NCI-H2107 treated with DMSO at 0.1 percent for 48 hours (cell line): ENCODE results near the gene METTL21A.
"Not testable (repeated sequence)": the region's sequence is repeated elsewhere in the genome, so short reads cannot be mapped to it uniquely, and the experiment has no call there.

Experiments used
- DNase-seq: peaks from one replicate; lab custom pipeline; 2025; ENCODE audit not compliant: unreplicated experiment; lab: John Stamatoyannopoulos, UW

METTL21A gene

DNA sequence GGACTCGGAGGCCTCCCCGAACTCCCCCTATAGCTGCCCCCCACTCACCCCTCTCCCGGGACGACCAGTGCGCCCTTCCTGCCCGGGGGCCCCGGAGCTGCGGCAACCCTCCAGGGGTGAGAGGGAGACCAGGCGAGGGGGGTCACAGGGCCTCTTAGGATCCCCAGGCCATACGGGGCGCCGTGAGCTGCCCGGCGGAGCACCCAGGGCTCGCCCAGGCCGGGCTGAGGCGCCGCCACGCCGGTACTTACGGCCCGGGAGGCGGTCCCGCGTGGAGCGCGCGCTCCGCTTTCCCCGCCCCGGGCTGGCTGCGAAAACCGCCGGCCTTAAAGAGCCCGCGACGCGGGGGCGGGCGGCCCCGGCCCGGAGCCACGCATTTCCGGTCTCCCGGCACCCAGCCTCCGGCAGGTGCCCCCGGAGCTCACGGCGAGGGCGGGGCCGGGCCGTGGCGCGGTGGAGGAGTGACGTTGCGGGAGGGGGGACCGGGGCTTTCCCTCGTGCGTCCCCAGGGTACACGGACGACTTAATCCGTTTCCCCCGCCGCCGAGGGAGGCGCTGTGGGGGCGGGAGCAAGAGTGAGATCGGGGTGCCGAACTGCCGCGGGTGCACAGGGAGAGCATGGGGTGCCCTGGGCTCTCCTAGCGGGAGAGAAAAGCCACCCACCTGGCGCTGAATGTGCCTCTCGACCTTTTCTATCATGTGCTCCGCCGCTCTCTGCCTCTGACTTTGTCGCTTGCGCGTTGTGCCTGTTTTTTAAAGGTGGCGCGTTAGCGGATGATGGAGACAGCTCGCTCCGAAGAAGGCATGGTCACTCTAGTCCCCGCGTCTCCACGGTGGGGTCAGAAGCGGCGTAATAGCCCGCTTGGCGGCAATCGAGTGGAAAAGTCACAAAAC is at the start of gene METTL21A:
METTL21A (minus strand) TSS at position 381 of the 894 bp plus-strand sequence. CDS start 1,019 bp downstream, outside the sequence.
- peak; percentile 82 for DNase-seq

DNA sequence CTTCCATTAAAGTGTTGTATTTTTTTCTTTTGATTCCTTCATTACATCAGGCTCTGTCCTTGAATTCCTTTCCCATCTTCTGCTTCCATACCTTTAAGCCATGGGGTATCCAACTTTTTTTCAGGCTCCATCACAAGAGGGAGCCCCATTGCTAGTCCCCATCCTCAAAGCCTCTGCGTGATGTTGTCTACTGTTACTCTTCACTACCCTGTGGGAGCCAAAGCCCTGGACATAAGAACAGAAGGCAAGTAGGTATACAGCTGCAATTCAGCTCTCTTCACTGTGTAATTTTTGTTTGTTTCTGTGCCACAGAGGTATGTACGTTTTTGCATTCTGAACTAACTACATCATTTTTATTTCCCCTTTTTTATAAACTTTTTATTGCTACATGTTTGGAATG is 49.6 kb upstream of the METTL21A start:
- no peak for DNase-seq

DNA sequence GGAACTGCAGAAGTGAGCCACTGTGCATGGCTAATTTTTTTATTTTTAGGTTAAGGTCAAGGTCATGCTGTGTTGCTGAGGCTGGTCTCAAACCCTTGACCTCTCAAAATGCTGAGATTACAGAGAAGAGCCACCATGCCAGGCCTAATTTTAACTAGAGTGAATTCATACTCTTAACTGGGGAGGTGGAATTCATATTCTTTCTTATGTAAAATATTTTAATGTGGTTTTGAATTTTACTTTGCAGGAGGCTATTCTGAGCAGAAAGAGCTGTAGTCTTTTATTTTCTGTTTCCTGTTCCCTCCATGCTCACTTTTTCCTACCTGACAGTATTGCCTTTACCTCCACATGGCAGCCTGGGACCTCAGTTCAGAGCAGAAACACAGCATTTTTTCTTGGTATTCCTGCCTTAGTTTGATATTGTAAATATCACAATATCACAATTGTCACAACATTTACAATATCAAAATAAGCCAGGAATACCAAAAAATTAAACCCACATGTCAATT is 49.1 kb upstream of the METTL21A start:
- DNase-seq, result no peak

DNA sequence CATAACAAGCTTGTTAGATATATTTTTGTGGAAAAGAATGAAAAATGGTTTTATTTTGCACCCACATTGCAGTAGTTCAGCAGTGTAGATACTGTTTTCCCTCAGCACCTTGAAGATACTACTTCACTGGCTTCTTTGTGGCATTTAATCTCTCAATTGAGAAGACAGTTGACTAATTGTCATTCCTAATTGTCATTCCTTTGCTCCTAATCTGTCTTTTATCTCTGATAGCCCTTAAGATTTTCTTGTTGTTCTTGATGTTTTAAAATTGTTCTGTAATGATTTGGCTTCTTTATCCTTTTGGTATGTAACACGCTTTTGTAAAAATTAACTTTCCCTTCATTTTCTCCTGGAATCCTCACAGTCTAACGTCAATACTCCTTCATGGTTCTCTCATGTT is 48.2 kb upstream of the METTL21A start:
- no peak for DNase-seq

DNA sequence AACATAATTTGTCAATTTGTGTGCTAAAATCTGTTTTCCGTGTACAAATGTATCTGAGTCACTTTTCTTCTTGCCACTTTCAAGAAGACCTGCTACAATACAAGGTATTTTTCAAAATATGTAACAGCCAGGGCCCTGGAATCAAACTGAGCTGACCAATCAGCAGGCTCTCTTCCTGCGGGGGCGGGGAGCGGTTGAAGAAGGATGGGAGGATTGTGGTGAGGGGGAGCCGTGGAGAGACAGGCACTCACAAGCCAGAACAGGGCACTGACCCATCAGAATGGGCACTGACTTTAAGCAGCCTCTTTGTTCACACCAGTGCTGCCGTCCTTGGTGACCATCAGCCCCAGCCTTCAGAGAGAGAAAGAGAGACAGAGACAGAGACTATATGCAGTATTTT is 45.7 kb upstream of the METTL21A start:
- DNase-seq, result no peak

DNA sequence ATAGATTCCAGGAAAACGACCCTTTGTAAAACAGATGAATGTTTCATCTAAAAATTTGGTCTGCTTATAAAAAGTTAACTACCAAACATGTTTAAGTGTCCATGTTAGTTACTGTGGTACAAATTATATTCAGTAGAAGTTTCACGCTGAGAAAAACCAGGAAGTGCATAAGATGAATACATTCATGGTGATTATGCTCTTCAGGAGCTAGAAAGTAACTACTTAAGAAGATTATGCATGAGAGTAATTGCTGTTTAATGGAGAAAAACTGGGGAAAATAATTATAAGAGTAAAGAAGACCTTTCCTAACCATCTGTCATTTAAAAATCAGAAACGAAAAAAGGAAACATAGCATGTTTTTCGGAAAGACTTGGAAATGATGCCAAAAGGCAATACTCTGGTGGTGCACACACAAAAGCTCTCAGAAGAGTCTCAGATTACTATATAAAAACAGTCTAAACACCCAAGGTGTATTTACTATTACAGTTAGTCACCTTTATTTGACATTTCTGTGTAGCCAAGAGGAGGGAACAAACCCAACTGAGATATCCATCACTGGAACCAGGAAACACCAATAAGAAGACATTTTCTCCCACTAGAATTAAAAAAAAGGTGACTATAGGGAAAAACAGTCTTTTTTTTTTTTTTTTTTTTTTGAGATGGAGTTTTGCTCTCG is 38.8 kb upstream of the METTL21A start:
- peak; percentile 95 for DNase-seq

DNA sequence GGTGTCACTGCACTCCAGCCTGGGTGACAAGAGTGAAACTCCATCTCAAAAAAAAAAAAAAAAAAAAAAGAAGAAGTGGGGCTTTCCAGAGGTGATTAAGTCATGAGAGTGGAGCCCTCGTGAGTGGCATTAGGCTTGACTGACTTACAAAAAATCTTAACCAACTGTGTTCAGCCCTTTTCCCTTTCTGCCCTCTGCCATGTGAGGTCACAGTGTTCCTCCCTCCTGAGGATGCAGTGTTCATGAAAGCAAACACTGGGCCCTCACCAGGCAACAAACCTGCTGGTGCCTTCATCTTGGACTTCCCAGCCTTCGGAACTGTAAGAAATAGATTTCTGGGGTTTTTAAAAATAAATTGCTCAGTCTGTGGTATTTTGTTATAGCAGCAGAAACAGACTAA is 37.0 kb upstream of the METTL21A start:
- DNase-seq, result no peak

DNA sequence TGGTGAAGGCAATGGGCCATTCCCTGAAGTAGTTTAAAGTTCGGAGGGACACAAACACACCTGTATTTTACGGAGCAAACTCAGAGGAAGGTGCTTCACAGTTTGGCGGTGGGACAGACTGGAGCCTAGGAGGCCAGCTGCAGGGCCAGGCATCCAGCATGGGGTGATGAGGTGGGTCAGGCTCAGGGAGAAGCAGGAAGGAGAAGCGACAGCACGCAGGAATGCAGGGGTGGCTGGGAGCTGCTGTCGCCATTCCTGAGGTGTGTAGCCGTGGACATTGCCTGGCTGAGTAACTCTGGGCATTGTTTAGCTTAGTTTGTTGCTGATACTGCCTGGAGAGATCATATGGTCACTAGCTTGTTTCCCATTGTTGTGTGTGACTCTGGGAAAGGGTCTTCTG is 35.8 kb upstream of the METTL21A start:
- DNase-seq, result no peak

DNA sequence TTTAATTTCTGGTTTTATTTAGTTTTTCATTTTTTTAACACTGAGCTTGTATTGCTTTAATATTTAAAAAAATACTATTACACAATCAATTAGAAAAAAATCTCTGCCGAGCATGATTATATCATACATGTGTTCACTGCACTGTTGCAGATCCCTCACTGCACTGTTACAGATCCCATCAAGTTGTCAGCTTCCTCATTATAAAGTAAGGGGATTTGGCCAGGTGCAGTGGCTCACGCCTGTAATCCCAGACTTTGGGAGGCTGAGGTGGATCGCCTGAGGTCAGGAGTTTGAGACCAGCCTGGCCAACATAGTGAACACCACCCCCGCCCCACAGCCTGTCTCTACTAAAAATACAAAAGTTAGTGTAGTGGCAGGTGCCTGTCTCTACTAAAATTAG is 33.0 kb upstream of the METTL21A start:
- DNase-seq, result no peak

DNA sequence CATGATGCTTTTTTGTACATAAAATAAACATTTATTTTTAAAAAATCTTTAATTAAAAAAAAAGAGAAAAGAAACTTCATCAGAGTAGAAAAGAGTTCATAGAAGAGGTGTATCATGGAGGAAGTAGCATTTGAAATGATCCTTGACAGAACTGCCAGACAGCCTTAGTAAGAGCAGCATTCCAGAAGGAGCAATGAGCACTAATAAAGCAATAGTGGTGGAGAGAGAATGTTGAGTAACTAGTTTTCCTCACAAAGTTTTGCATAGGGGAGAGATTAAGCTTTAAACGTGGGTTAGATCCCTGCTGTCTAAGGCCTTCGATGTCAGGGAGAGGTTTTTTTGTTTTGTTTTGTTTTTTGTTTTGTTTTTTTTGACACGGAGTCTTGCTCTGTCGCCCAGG is 29.8 kb upstream of the METTL21A start:
- DNase-seq, result no peak

DNA sequence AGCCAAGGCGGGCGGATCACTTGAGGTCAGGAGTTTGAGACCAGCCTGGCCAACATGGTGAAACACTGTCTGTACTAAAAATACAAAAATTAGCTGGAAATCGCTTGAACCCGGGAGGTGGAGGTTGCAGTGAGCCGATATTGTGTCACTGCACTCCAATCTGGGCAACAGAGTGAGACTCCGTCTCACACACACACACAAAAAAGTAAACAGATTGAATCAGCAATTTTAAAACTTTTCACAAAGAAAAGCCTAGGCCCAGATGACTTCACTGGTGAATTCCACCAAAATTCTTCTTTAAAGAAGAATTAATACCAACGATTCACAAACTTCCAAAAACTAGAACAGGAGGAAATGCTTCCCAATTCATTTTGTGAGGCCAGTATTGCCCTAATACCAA is 21.4 kb upstream of the METTL21A start:
- DNase-seq, result not testable (repeated sequence)

DNA sequence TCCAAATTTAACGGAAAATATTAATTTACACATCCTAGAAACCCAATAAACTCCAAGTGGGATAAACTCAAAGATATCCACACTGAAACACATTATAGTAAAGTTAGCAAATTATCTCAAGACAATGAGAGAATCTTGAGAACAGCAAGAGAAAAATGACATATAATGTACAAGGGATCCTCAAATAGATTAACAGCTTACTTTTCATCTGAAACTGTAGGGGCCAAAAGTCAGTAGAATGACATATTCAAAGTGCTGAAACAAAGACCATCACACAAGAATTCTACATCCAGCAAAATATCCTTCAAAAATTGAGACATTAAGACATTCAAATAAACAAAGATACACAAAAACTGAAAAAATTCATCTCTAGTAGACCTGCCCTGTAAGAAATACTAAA is 18.7 kb upstream of the METTL21A start:
- DNase-seq, result no peak

DNA sequence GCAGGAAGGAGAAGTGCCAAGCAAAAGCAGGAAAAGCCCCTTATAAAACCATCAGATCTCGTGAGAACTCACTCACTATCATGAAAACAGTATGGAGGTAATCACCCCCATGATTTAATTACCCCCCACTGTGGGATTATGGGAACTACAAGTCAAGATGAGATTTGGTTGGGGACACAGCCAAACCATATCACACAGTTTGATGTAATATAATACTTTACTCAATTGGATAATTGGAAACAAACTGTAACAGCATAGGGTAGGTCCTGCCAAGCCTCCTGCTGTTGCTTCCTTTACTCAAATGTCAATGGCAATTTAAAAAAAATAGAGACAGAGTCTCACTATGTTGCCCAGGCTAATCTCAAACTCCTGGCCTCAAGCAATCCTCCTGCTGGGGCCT is 15.5 kb upstream of the METTL21A start:
- DNase-seq, result no peak

DNA sequence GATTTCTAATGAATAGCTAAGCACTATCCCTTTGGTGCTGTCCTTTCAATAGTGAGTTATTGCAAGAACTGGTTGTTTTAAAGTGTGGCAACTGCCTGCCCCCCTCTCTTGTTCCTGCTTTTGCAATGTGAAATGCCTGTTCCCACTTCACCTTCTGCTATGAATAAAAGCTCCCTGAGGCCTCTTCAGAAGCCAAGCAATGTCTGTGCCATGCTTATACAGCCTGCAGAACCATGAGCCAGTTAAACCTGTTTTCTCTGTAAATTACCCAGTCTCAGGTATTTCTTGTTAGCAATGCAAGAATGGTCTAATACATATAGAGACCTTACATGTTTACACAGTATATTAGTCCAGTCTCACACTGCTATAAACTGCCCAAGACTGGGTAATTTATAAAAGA is 15.0 kb upstream of the METTL21A start:
- DNase-seq, result no peak

DNA sequence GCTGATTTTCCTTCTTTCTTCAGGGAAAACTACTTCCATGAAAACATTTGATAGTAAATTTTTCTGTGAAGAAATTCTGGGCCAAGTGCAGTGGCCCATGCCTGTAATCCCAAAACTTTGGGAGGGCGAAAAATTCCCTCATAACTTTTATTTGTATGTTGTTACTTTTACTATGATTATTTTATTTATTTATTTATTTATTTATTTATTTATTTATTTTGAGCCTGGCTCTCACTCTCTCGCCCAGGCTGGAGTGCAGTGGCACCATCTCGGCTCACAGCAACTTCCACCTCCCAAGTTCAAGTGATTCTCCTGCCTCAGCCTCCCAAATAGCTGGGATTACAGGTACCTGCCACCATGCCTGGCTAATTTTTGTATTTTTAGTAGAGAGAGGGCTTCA is 14.1 kb upstream of the METTL21A start:
- not testable (repeated sequence) for DNase-seq

DNA sequence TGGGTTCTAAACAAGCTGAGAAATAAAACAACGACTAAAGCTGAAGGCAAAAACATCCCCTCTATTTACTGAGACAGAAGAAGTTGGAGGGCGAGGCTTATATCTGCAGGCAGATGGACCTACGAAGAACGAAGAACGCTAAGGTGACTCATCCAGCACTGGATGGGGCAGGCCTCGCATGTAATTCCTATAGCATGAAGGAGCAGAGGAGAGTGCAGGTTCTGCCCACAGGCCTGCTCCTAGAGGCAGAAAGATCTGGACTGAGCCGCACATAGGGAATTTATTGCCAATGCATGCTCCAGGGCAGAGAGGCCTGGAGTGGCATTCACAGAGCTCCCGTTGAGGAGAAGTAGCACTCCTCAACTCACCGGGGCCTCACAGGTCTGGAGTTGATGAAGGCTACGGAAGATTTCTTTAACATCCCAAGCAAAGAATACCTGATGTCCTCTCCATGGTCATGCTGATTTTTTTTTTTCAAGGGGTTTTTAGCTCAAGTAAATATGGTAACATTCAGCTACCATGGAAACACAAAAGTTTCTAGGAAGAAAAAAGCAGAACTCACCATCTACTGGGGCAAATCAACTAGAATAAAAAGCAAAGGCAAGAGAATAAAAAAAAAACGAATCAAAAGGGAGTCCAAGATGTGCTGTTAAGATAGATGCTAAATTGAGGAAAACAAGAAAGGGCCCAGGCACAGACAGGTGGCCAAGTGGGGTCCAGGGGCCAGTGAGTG is 10.4 kb upstream of the METTL21A start:
- DNase-seq, result no peak

DNA sequence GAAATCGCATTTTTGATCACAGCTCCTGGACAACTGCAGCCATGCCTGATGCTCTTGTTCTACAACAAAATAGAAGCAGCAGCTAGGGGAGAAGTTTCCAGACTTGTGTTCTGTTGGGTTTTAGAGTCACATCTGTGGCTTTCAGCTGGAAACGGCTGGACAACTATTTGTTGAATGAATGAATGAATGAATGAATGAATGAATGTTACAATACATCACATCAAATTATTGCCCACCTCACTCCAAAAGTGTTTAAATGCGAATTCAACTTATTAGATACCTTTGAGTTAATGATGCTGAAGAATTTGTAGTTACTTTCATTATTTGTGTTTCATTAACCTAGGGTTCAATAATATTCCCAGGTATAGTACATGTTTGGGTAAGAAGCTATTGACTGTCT is 8.5 kb upstream of the METTL21A start:
- DNase-seq, result no peak

DNA sequence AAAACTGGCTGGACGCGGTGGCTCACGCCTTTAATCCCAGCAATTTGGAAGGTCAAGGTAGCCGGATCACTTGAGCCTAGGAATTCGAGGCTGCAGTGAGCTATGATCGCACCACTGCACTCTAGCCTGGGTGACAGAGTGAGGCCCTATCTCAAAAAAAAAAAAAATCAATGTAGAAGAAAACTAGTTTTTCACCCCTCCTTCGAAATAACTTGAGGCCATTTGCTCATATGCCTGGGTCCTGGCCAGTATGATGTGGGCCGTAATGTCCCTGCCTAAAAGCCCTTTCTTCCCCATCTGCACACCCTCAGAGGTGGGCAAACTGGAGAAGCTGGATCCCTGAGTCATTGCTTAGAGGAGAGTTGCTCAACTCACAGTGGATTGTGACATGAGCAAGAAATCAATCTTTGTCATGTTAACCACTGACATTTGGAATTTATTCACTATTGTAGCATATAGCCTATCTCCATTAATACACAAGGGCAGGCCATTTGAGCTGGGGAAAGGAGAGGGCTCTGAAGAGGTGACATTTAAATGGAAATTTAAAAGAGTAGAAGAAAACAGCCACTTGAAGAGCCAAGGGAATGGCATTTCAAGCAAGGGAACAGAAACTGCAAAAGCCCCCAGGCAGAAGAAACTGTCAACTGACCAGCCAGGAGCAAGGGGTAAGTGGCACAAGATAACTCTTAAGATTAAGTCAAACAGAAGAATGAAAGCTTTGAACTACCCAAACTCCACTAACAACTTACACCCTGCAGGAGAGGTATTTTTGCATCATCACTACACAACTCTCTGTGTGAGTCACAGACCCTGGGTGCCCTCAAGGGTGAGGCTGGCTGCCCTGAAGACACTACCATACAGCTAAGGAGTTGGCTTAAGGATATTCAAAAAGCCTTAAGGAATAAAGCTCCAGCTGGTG is 7.6 kb upstream of the METTL21A start:
- no peak for DNase-seq

DNA sequence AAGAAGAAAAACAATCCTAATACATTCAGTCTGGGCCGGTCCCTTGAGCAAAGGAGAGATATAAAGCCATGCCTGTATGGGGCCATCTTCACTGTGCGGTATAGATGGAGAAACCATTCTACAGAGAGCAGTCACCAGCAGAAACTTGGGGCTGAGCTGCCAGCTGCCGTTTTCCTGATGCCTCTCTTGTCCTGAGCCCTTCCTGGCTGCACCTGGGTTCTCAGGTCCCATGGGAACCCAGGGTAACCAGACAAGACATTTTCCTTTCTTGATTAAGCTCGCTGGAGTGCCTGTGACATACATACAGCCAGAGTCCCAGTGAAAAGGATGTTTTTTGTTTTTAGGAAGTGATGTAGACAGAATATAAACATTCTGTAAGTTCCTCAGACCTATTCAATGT is 5.3 kb upstream of the METTL21A start:
- peak; percentile 62 for DNase-seq

DNA sequence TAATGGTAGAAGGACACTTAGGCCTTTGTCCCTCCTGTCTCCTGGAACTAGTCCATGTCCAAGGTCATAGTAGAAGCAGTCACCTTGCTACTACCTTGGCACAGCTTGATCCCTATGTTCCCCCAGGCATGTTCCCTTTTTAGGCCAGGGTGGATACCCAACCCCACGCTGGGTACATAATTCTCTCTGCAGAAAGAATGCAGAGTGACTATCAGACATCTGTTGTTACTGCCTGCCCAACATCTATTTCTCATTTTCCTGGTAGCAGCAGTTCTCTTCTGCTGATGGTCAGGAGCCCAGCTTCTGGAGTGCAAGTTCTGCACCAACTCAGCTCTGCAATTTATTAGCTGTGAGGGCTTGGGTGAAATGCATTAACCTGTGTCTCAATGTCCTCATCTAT is 4.4 kb upstream of the METTL21A start:
- DNase-seq, result no peak
